OCI-LY3 (cell line): Measurements from ENCODE around the gene BAX.

Experiments used
- EZH2phosphoT487 ChIP-seq: fragments of 200-600 bp; shearing (Covaris generic); IDR thresholded peaks from 2 replicates; pipeline ENCODE4 v1.6.1; 2018; ENCODE audit warnings: antibody characterized with exemption, mixed run types, low read depth
- TF ChIP-seq, protein P1 (sequence below): fragments of 200-600, 300-600 bp; sonication (generic); IDR thresholded peaks from 2 replicates; pipeline ENCODE4 v1.5.1; 2014; ENCODE audit warnings: antibody characterized with exemption, low read length, low read depth

DNA sequence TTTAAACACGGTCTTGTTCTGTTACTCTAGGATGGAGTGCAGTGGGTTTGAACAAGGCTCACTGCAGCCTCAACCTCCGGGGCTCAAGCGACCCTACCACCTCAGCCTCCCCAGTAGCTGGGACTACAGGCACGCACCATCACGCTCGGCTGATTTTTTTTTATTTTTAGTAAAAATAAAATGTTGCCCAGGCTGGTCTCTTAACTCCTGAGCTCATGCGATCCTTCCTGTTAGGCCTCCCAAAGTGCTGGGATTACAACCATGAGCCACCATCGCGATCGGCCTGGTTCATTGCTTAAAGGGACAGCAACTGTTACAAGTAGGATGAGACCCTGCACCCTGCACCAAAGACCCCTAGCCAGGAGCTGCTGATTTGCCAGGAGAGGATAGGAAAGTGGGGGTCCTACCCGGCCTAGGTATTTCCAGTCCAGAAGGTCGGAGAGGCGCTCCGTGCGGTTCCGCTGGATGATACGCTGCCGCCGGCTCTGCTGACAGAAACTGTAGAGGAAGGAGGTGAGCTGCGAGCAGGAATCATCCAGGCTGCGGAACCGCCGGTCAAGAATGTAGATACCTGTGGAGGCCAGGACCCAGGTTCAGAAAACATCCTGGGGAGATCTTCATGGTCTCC, 15.6 kb downstream of the BAX start:
- TF ChIP-seq EZH2phosphoT487, result no peak
- TF ChIP-seq, protein P1, sequence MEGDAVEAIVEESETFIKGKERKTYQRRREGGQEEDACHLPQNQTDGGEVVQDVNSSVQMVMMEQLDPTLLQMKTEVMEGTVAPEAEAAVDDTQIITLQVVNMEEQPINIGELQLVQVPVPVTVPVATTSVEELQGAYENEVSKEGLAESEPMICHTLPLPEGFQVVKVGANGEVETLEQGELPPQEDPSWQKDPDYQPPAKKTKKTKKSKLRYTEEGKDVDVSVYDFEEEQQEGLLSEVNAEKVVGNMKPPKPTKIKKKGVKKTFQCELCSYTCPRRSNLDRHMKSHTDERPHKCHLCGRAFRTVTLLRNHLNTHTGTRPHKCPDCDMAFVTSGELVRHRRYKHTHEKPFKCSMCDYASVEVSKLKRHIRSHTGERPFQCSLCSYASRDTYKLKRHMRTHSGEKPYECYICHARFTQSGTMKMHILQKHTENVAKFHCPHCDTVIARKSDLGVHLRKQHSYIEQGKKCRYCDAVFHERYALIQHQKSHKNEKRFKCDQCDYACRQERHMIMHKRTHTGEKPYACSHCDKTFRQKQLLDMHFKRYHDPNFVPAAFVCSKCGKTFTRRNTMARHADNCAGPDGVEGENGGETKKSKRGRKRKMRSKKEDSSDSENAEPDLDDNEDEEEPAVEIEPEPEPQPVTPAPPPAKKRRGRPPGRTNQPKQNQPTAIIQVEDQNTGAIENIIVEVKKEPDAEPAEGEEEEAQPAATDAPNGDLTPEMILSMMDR, result no peak
